Neural cell (in vitro differentiated cells): ENCODE measurements around the gene TIAM2. TPM values are rescaled to one million over a fixed set of nuclear protein-coding genes. Genes with fewer than 3 reads are reported as not detected.

Source experiments
- H2AFZ ChIP-seq: fragments of 200-600, 300-800 bp; sonication (generic), shearing (Covaris generic); 2 replicates; pipeline ENCODE4 v1.6.0; 2014; ENCODE audit warnings: low read depth, mild to moderate bottlenecking, antibody characterized with exemption, low read length, moderate library complexity
- H3F3A ChIP-seq: fragments of 200-600 bp; shearing (Covaris generic); 2 replicates; pipeline ENCODE4 v1.6.1; 2016; ENCODE audit warnings: mild to moderate bottlenecking, moderate library complexity, mixed read lengths, antibody characterized with exemption, low read length; ENCODE audit not compliant: insufficient read depth, poor library complexity, severe bottlenecking
- H3K27ac ChIP-seq: fragments of 200-600, 300-800 bp; sonication (generic), shearing (Covaris generic); 2 replicates; pipeline ENCODE4 v1.5.1; 2014; ENCODE audit warnings: mild to moderate bottlenecking, low read length, moderate library complexity
- H3K27me3 ChIP-seq: fragments of 300-800, 200-600 bp; sonication (generic), shearing (Covaris generic); 2 replicates; pipeline ENCODE4 v1.6.0; 2014; ENCODE audit warnings: mild to moderate bottlenecking, low read depth, low read length, moderate library complexity; ENCODE audit not compliant: insufficient read depth
- H3K36me3 ChIP-seq: fragments of 300-800, 200-600 bp; sonication (generic), shearing (Covaris generic); 2 replicates; pipeline ENCODE4 v1.5.1; 2014; ENCODE audit warnings: mild to moderate bottlenecking, antibody characterized with exemption, low read length, moderate library complexity; ENCODE audit not compliant: insufficient read depth
- H3K4me2 ChIP-seq: fragments of 300-800, 200-600 bp; sonication (generic), shearing (Covaris generic); 2 replicates; pipeline ENCODE4 v1.6.0; 2014; ENCODE audit warnings: mild to moderate bottlenecking, low read length
- H3K4me3 ChIP-seq: fragments of 300-800, 200-600 bp; sonication (generic), shearing (Covaris generic); 2 replicates; pipeline ENCODE4 v1.5.1; 2014; ENCODE audit warnings: mild to moderate bottlenecking, low read length, moderate library complexity
- H3K79me2 ChIP-seq: fragments of 200-600 bp; shearing (Covaris generic); replicated peaks from 2 replicates; pipeline ENCODE4 v1.6.0; 2014; ENCODE audit warnings: mild to moderate bottlenecking, low read length, moderate library complexity; ENCODE audit not compliant: insufficient read depth
- H3K9ac ChIP-seq: fragments of 300-800, 200-600 bp; sonication (generic), shearing (Covaris generic); 2 replicates; pipeline ENCODE4 v1.6.1; 2016; ENCODE audit warnings: mild to moderate bottlenecking, low read length, mixed read lengths
- H3K9me2 ChIP-seq: fragments of 200-600 bp; shearing (Covaris generic); 2 replicates; pipeline ENCODE4 v1.6.1; 2016; ENCODE audit warnings: mild to moderate bottlenecking, low read length, mixed read lengths; ENCODE audit not compliant: insufficient read depth
- H3K9me3 ChIP-seq: fragments of 200-600, 300-800 bp; sonication (generic), shearing (Covaris generic); 2 replicates; pipeline ENCODE4 v1.6.1; 2016; ENCODE audit warnings: mild to moderate bottlenecking, mixed run types, low read length, moderate library complexity, mixed read lengths
- H4K20me1 ChIP-seq: fragments of 200-600 bp; shearing (Covaris generic); 2 replicates; pipeline ENCODE4 v1.6.1; 2016; ENCODE audit warnings: mild to moderate bottlenecking, mixed run types; ENCODE audit not compliant: insufficient read depth
- CTCF ChIP-seq: fragments of 450-650 bp; IDR thresholded peaks from 2 replicates; pipeline ENCODE4 v1.5.1; 2014; ENCODE audit warnings: antibody characterized with exemption, mild to moderate bottlenecking, moderate library complexity; ENCODE audit not compliant: poor library complexity, severe bottlenecking
- EP300 ChIP-seq: fragments of 450-650 bp; conservative IDR thresholded peaks from 2 replicates; pipeline ENCODE4 v1.6.1; 2014; ENCODE audit warnings: antibody characterized with exemption, mild to moderate bottlenecking, moderate library complexity; ENCODE audit not compliant: poor library complexity, severe bottlenecking
- EZH2 ChIP-seq: fragments of 200-600, 300-800 bp; shearing (Covaris generic), sonication (generic); IDR thresholded peaks from 2 replicates; pipeline ENCODE4 v1.6.1; 2014; ENCODE audit warnings: antibody characterized with exemption, low read length, borderline replicate concordance, mild to moderate bottlenecking; ENCODE audit not compliant: insufficient read depth, poor library complexity, severe bottlenecking
- MXI1 ChIP-seq: fragments of 450-650 bp; conservative IDR thresholded peaks from 2 replicates; pipeline ENCODE4 v1.6.1; 2014; ENCODE audit warnings: antibody characterized with exemption, mild to moderate bottlenecking; ENCODE audit not compliant: poor library complexity, severe bottlenecking
- POLR2AphosphoS5 ChIP-seq: IDR thresholded peaks from 2 replicates; pipeline ENCODE4 v1.6.1; 2012
- RAD21 ChIP-seq: fragments of 450-650 bp; conservative IDR thresholded peaks from 2 replicates; pipeline ENCODE4 v1.6.1; 2014; ENCODE audit warnings: antibody characterized with exemption, mild to moderate bottlenecking, moderate library complexity
- SMC3 ChIP-seq: fragments of 450-650 bp; conservative IDR thresholded peaks from 2 replicates; pipeline ENCODE4 v1.6.1; 2014; ENCODE audit warnings: antibody characterized with exemption, mild to moderate bottlenecking, moderate library complexity; ENCODE audit not compliant: poor library complexity
- TAF1 ChIP-seq: IDR thresholded peaks from 2 replicates; pipeline ENCODE4 v1.6.1; 2012; ENCODE audit warnings: low read depth
- polyA plus RNA-seq: library from polyadenylated mRNA; depleted of rRNA; stranded (reverse); fragments of >200 nt; gene quantifications from 2 replicates; pipeline ENCODE4 v1.2.3, GENCODE V29; 2014
- TF ChIP-seq, protein P1 (sequence below): IDR thresholded peaks from 2 replicates; pipeline ENCODE4 v1.6.1; 2012; ENCODE audit warnings: borderline replicate concordance

The TIAM2 gene
- polyA plus RNA-seq, 1 donor from 2014 or later, result 73.3 TPM

GRCh38 chr6:154993026-154993425 lies 2.1 kb upstream of the TIAM2 start:
- no peak overlapping the region for H3K4me3 ChIP-seq
- TF ChIP-seq POLR2AphosphoS5 (no peak), CTCF (no peak), EZH2 (no peak)

GRCh38 chr6:154993710-154994109 lies 1.4 kb upstream of the TIAM2 start:
- no peaks in the 10 kb centered on the region for H3F3A ChIP-seq
- H3K4me3 ChIP-seq, result no peak overlapping the region
- H3K9me3 ChIP-seq, result no peaks in the 10 kb centered on the region
- H3K79me2 ChIP-seq, result no peaks in the 10 kb centered on the region
- H3K9ac ChIP-seq, result no peak overlapping the region
- H3K27me3 ChIP-seq, result peaks cover 16% of the 10 kb centered on the region
- no peaks in the 10 kb centered on the region for H3K9me2 ChIP-seq
- H4K20me1 ChIP-seq, result no peaks in the 10 kb centered on the region
- H3K27ac ChIP-seq, result no peak overlapping the region
- TF ChIP-seq RAD21 (no peak), SMC3 (no peak), POLR2AphosphoS5 (no peak), CTCF (no peak), MXI1 (no peak), TAF1 (no peak), EZH2 (no peak), EP300 (no peak)
- TF ChIP-seq, protein P1, sequence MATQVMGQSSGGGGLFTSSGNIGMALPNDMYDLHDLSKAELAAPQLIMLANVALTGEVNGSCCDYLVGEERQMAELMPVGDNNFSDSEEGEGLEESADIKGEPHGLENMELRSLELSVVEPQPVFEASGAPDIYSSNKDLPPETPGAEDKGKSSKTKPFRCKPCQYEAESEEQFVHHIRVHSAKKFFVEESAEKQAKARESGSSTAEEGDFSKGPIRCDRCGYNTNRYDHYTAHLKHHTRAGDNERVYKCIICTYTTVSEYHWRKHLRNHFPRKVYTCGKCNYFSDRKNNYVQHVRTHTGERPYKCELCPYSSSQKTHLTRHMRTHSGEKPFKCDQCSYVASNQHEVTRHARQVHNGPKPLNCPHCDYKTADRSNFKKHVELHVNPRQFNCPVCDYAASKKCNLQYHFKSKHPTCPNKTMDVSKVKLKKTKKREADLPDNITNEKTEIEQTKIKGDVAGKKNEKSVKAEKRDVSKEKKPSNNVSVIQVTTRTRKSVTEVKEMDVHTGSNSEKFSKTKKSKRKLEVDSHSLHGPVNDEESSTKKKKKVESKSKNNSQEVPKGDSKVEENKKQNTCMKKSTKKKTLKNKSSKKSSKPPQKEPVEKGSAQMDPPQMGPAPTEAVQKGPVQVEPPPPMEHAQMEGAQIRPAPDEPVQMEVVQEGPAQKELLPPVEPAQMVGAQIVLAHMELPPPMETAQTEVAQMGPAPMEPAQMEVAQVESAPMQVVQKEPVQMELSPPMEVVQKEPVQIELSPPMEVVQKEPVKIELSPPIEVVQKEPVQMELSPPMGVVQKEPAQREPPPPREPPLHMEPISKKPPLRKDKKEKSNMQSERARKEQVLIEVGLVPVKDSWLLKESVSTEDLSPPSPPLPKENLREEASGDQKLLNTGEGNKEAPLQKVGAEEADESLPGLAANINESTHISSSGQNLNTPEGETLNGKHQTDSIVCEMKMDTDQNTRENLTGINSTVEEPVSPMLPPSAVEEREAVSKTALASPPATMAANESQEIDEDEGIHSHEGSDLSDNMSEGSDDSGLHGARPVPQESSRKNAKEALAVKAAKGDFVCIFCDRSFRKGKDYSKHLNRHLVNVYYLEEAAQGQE, result no peak
- H3K36me3 ChIP-seq, result no peaks in the 10 kb centered on the region
- no peak overlapping the region for H3K4me2 ChIP-seq
- no peak overlapping the region for H2AFZ ChIP-seq

More at GRCh38 chr6:154993026-154993425, 2.1 kb upstream of the TIAM2 start:
- no peaks in the 10 kb centered on the region for H3F3A ChIP-seq
- no peaks in the 10 kb centered on the region for H3K36me3 ChIP-seq
- no peak overlapping the region for H3K27ac ChIP-seq
- H3K4me2 ChIP-seq, result no peak overlapping the region
- no peaks in the 10 kb centered on the region for H3K79me2 ChIP-seq
- H4K20me1 ChIP-seq, result no peaks in the 10 kb centered on the region
- no peak overlapping the region for H3K9ac ChIP-seq
- no peaks in the 10 kb centered on the region for H3K9me3 ChIP-seq
- no peak overlapping the region for H2AFZ ChIP-seq
- peaks cover 16% of the 10 kb centered on the region for H3K27me3 ChIP-seq
- no peaks in the 10 kb centered on the region for H3K9me2 ChIP-seq
